Measurements from ENCODE around the gene DAB1.

DNA sequence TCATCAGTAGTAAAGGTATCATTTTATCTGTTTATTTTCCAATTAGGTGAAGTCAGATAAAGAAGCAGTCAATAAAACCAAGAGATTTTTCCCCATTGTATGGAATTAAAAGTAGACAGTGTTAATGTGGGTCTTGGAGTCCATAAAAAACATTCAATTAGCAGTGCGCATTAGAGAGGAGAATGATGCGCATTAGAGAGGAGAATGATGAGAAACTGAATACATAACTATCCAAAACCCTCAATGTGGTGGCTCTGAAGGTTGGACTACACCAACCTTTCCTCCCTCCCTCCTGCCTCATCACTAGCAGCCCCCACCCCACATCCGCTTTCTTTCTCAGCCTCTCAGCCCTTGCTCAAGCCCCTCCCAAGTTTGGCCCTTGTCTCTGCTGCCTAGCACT, 99.5 kb downstream of the DAB1 start:
- TF ChIP-seq ZNF274 (IDR thresholded peaks at IDR 0.05; ENCODE audit: low read depth, low read length) (no peak), SUZ12 (IDR thresholded peaks at IDR 0.05; ENCODE audit: extremely low read depth, insufficient read depth, insufficient read length) (no peak), YY1 (IDR thresholded peaks at IDR 0.05; ENCODE audit: insufficient read depth, insufficient read length) (no peak)
